Urothelium cell line (cell line): Measurements from ENCODE around the gene SNTG2.

Source experiments
- DNase-seq: peaks from one replicate; pipeline ENCODE4 v3.0.0; 2011; ENCODE audit warnings: low spot score, mixed read lengths
- FAIRE-seq: peaks from 2 replicates; lab custom pipeline; 2011; peaks lifted over from hg19 to GRCh38; lab: Jason Lieb, UNC

SNTG2 gene

GRCh38 chr2:926259-926793 lies 24.3 kb upstream of the SNTG2 start:
- DNase-seq (no peak), FAIRE-seq (no peak)

GRCh38 chr2:926896-927295 lies 23.8 kb upstream of the SNTG2 start:
- no peak for FAIRE-seq
- DNase-seq = no peak

GRCh38 chr2:929011-929735 lies 21.5 kb upstream of the SNTG2 start:
- DNase-seq (no peak), FAIRE-seq (no peak)

GRCh38 chr2:929925-930324 lies 20.7 kb upstream of the SNTG2 start:
- FAIRE-seq (no peak), DNase-seq (no peak)

GRCh38 chr2:930935-931334 lies 19.7 kb upstream of the SNTG2 start:
- FAIRE-seq (no peak), DNase-seq (no peak)

GRCh38 chr2:932320-933115 lies 18.1 kb upstream of the SNTG2 start:
- DNase-seq (no peak), FAIRE-seq (no peak)

- DNase-seq (no peak), FAIRE-seq (no peak)
These were observed 16.8 kb upstream of the SNTG2 start for GRCh38 chr2:933734-934295.

- FAIRE-seq = no peak
- DNase-seq = no peak
These were observed 13.1 kb upstream of the SNTG2 start for GRCh38 chr2:937530-937929.

GRCh38 chr2:938181-939005 lies 12.3 kb upstream of the SNTG2 start:
- no peak for DNase-seq
- FAIRE-seq = no peak

GRCh38 chr2:939936-940601 lies 10.6 kb upstream of the SNTG2 start:
- no peak for FAIRE-seq
- no peak for DNase-seq

- no peak for DNase-seq
- no peak for FAIRE-seq
These were observed 8.8 kb upstream of the SNTG2 start for GRCh38 chr2:941871-942270.

- DNase-seq = no peak
- FAIRE-seq = no peak
These were observed 7.7 kb upstream of the SNTG2 start for GRCh38 chr2:942775-943460.

- DNase-seq = no peak
- FAIRE-seq = no peak
These were observed 7.2 kb upstream of the SNTG2 start for GRCh38 chr2:943461-943797.

- no peak for FAIRE-seq
- no peak for DNase-seq
These were observed 6.8 kb upstream of the SNTG2 start for GRCh38 chr2:943821-944220.

- FAIRE-seq (no peak), DNase-seq (no peak)
These were observed 6.0 kb upstream of the SNTG2 start for GRCh38 chr2:944693-945092.

GRCh38 chr2:945104-945503 lies 5.5 kb upstream of the SNTG2 start:
- DNase-seq = no peak
- no peak for FAIRE-seq

- DNase-seq (no peak), FAIRE-seq (no peak)
These were observed 4.3 kb upstream of the SNTG2 start for GRCh38 chr2:946073-946948.

GRCh38 chr2:949384-950079 lies 1.1 kb upstream of the SNTG2 start:
- FAIRE-seq = no peak
- DNase-seq = no peak
